Gastroesophageal sphincter (tissue), 3 donors: ENCODE data around the gene IDUA.

Source experiments
- CTCF ChIP-seq, 4 experiments: fragments of 200-600 bp in 2 of 4; fragments of 450-650 bp in 2 of 4; sonication (generic) in 1 of 4; IDR thresholded peaks; one replicate each; pipeline ENCODE4 v1.5.1; 2017 to 2019; ENCODE audit warnings: antibody characterized with exemption in 4 of 4, mild to moderate bottlenecking in 2 of 4, moderate library complexity in 2 of 4
- EP300 ChIP-seq: sonication (generic); formaldehyde crosslinking; IDR thresholded peaks from one replicate; pipeline ENCODE4 v1.6.1; 2017; ENCODE audit warnings: antibody characterized with exemption, mild to moderate bottlenecking
- POLR2A ChIP-seq, 2 donors: fragments of 450-650 bp; IDR thresholded peaks; one replicate each; pipeline ENCODE4 v1.6.1; 2017; ENCODE audit warnings: antibody characterized with exemption in 2 of 2, mild to moderate bottlenecking in 2 of 2, moderate library complexity in 1 of 2
- POLR2AphosphoS5 ChIP-seq: sonication (generic); formaldehyde crosslinking; IDR thresholded peaks from one replicate; pipeline ENCODE4 v1.6.1; 2017; ENCODE audit warnings: antibody characterized with exemption

- TF ChIP-seq CTCF (IDR thresholded peaks at IDR 0.05) (no peak), EP300 (no peak), POLR2AphosphoS5 (no peak), POLR2A (IDR thresholded peaks at IDR 0.05) (no peak)
These were observed 30.9 kb upstream of the IDUA start for GRCh38 chr4:955931-956381.
